DOHH2 (cell line): Measurements from ENCODE around the gene CAPN15.

Experiments used
- H3F3A ChIP-seq: fragments of 200-600 bp; sonication (generic), shearing (Covaris generic); 2 replicates; pipeline ENCODE4 v1.6.0; 2016; ENCODE audit warnings: antibody characterized with exemption, mild to moderate bottlenecking; ENCODE audit not compliant: control insufficient read depth, insufficient read depth
- H3K27ac ChIP-seq: fragments of 200-600 bp; sonication (generic); 2 replicates; pipeline ENCODE4 v1.5.1; 2014; ENCODE audit warnings: low read depth, mild to moderate bottlenecking, low read length, moderate library complexity
- H3K27me3 ChIP-seq: fragments of 200-600 bp; sonication (generic); 2 replicates; pipeline ENCODE4 v1.6.1; 2014; ENCODE audit warnings: mild to moderate bottlenecking, low read length, mixed read lengths; ENCODE audit not compliant: control insufficient read depth
- H3K36me3 ChIP-seq: fragments of 200-600 bp; sonication (generic); 2 replicates; pipeline ENCODE4 v1.6.1; 2014; ENCODE audit warnings: mild to moderate bottlenecking, low read length, moderate library complexity, mixed read lengths; ENCODE audit not compliant: control insufficient read depth
- H3K4me1 ChIP-seq: fragments of 200-600 bp; sonication (generic); 2 replicates; pipeline ENCODE4 v1.6.1; 2014; ENCODE audit warnings: mild to moderate bottlenecking, low read length, mixed read lengths; ENCODE audit not compliant: control insufficient read depth
- H3K4me2 ChIP-seq: fragments of 200-600 bp; sonication (generic); 2 replicates; pipeline ENCODE4 v1.6.0; 2014; ENCODE audit warnings: mild to moderate bottlenecking, low read length, moderate library complexity
- H3K4me3 ChIP-seq: fragments of 200-600 bp; sonication (generic); 2 replicates; pipeline ENCODE4 v1.5.1; 2014; ENCODE audit warnings: mild to moderate bottlenecking, low read length, mixed read lengths
- H3K79me2 ChIP-seq: fragments of 200-600 bp; sonication (generic); 2 replicates; pipeline ENCODE4 v1.6.1; 2014; ENCODE audit warnings: mild to moderate bottlenecking, low read length, mixed read lengths; ENCODE audit not compliant: control insufficient read depth
- H3K9me2 ChIP-seq: fragments of 200-600 bp; sonication (generic); replicated peaks from 2 replicates; pipeline ENCODE4 v1.6.1; 2014; ENCODE audit warnings: mild to moderate bottlenecking, low read length, mixed read lengths; ENCODE audit not compliant: control insufficient read depth
- H3K9me3 ChIP-seq: fragments of 200-600 bp; sonication (generic); 2 replicates; pipeline ENCODE4 v1.6.1; 2014; ENCODE audit warnings: antibody characterized with exemption, low read length, mixed read lengths; ENCODE audit not compliant: control insufficient read depth, insufficient read depth
- H4K20me1 ChIP-seq: fragments of 200-600 bp; sonication (generic); 2 replicates; pipeline ENCODE4 v1.6.0; 2014; ENCODE audit warnings: low read depth, mild to moderate bottlenecking, antibody characterized with exemption, low read length, moderate library complexity; ENCODE audit not compliant: control insufficient read depth, insufficient read depth
- EZH2phosphoT487 ChIP-seq: fragments of 200-600 bp; sonication (generic); IDR thresholded peaks from 2 replicates; pipeline ENCODE4 v1.6.1; 2017; ENCODE audit warnings: borderline replicate concordance, mild to moderate bottlenecking, antibody characterized with exemption, low read length, moderate library complexity, mixed read lengths
- TF ChIP-seq, protein P1 (sequence below): fragments of 200-600 bp; sonication (generic); IDR thresholded peaks from one replicate; pipeline ENCODE4 v1.5.1; 2014; ENCODE audit warnings: antibody characterized with exemption, mild to moderate bottlenecking, low read depth, low read length; ENCODE audit not compliant: poor library complexity, severe bottlenecking

The CAPN15 gene

DNA sequence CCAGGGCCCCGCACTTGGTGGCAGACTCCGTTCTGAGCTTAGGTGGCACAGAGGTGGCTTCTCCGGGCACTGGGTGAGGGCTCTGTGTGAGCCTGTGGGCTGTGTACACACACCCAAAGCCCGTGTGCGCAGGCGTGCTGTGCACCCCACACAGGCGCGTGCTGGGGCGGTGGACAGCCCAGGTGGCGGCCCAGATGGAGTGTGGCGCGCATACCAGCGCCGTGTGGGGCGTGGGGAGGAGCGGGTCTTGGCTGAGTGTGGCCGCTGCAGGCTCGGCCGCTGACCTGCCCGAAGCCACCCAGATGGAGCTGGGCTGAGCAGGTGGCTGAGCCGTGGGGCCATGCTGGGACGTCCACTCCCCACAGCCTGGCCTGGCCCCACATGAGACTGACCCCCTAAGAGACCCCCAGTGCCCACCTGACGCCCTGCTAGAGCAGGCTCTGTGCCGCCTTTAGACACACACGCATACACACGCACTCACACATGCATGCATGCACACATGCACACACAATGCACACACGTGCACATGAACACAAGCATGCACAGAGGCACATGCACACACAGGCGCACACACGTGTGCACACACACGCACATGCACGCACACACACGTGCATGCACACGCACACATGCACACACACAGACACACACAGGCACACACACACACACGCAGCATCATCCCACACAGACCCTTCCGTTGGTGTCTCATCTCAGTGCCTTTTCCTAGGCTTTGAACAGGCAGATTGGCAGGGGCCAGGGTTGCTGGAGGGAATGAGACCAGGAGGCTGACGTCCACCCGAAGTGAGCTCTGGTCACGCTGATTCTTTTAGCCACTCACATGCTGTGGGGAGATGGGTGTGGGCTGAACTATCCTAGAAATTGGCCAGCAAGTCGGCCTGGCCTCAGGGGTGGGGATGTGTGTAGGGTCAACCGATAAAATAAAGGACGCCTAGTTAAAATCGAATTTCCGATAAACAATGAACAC lies 34.7 kb downstream of the CAPN15 start:
- Histone ChIP-seq H3K79me2 (no peaks in the 10 kb centered on the region), H3K27me3 (peaks cover 6% of the 10 kb centered on the region), H3K36me3 (no peaks in the 10 kb centered on the region), H3K9me2 (no peaks in the 10 kb centered on the region), H3K27ac (no peak overlapping the region), H4K20me1 (no peaks in the 10 kb centered on the region), H3K4me2 (no peak overlapping the region), H3F3A (no peaks in the 10 kb centered on the region), H3K4me3 (no peak overlapping the region), H3K4me1 (peaks cover 23% of the 10 kb centered on the region), H3K9me3 (no peaks in the 10 kb centered on the region)
- TF ChIP-seq, protein P1, sequence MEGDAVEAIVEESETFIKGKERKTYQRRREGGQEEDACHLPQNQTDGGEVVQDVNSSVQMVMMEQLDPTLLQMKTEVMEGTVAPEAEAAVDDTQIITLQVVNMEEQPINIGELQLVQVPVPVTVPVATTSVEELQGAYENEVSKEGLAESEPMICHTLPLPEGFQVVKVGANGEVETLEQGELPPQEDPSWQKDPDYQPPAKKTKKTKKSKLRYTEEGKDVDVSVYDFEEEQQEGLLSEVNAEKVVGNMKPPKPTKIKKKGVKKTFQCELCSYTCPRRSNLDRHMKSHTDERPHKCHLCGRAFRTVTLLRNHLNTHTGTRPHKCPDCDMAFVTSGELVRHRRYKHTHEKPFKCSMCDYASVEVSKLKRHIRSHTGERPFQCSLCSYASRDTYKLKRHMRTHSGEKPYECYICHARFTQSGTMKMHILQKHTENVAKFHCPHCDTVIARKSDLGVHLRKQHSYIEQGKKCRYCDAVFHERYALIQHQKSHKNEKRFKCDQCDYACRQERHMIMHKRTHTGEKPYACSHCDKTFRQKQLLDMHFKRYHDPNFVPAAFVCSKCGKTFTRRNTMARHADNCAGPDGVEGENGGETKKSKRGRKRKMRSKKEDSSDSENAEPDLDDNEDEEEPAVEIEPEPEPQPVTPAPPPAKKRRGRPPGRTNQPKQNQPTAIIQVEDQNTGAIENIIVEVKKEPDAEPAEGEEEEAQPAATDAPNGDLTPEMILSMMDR, result no peak
- no peak for TF ChIP-seq EZH2phosphoT487

- H3K9me2 ChIP-seq, result no peaks in the 10 kb centered on the region
- H3K4me2 ChIP-seq, result no peak overlapping the region
- TF ChIP-seq, protein P1, result no peak
- no peak for TF ChIP-seq EZH2phosphoT487
- H3K9me3 ChIP-seq, result no peaks in the 10 kb centered on the region
- H3F3A ChIP-seq, result no peaks in the 10 kb centered on the region
- no peak overlapping the region for H3K27ac ChIP-seq
- no peaks in the 10 kb centered on the region for H4K20me1 ChIP-seq
- no peaks in the 10 kb centered on the region for H3K79me2 ChIP-seq
- peaks cover 6% of the 10 kb centered on the region for H3K27me3 ChIP-seq
- no peak overlapping the region for H3K4me3 ChIP-seq
- H3K36me3 ChIP-seq, result no peaks in the 10 kb centered on the region
- peaks cover 23% of the 10 kb centered on the region for H3K4me1 ChIP-seq
Observed at GRCh38 chr16:563072-563644, 35.6 kb downstream of the CAPN15 start.

DNA sequence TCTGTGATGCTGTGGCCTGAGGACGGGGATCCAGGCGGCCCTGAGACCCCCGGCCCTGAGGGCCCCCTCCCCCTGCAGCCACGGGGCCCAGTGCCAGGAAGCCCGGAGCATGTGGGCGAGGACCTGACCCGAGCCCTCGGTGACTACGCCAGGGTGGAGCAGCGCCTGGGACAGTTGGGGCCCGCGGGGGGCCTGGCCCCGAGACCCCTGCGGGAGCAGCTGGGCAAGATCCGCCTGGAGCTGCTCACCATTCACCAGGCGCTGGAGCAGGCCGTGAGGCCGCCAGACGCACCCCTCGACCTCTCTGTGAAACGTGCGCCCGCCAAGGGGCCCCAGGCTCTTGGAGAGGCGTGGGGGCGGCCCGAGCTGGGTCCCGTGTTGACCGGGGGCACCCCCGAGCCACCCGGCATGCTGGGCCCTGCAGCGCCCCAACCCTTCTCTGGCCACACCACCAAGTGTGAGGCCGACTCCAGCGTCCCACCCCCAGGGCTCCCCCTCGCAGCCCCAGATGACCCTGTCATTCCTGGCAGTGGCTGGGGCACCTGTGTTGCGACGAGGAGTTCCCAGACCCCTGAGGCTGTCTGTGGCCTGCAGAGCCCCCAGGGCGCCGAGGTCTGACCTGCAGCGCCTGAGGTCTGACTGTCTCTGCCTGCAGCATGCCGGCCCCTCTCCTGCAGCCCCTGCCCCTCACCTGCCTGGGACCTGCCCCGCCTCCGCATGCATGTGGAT lies 37.3 kb downstream of the CAPN15 start:
- Histone ChIP-seq H3K27ac (no peak overlapping the region), H3K4me2 (no peak overlapping the region)
- no peak for TF ChIP-seq EZH2phosphoT487
- TF ChIP-seq, protein P1, result no peak

More for the DNA sequence above, 37.3 kb downstream of the CAPN15 start:
- H3K27me3 ChIP-seq, result no peaks in the 10 kb centered on the region; the same call in 1 of the 2 replicates
- no peaks in the 10 kb centered on the region for H3K9me3 ChIP-seq
- no peaks in the 10 kb centered on the region for H3K79me2 ChIP-seq
- no peaks in the 10 kb centered on the region for H4K20me1 ChIP-seq
- H3F3A ChIP-seq, result no peaks in the 10 kb centered on the region
- peaks cover 26% of the 10 kb centered on the region for H3K4me1 ChIP-seq
- no peaks in the 10 kb centered on the region for H3K9me2 ChIP-seq
- H3K4me3 ChIP-seq, result no peak overlapping the region
- no peaks in the 10 kb centered on the region for H3K36me3 ChIP-seq
